Pons (tissue), 1 donor: ENCODE data around the gene PRR30.
"Not testable (repeated sequence)": the region's sequence is repeated elsewhere in the genome, so short reads cannot be mapped to it uniquely, and the experiment has no call there.

Experiments used
- DNase-seq: peaks from one replicate; pipeline ENCODE4 v3.0.0-alpha.2; 2016; ENCODE audit warnings: low spot score

Gene PRR30

GRCh38 chr2:27128668-27129571 lies 10.3 kb downstream of the PRR30 start:
- no peak for DNase-seq

- no peak for DNase-seq
Observed at GRCh38 chr2:27127883-27128667, 11.1 kb downstream of the PRR30 start.

GRCh38 chr2:27126252-27126710 lies 12.9 kb downstream of the PRR30 start:
- no peak for DNase-seq

- no peak for DNase-seq
Observed at GRCh38 chr2:27125104-27125503, 14.1 kb downstream of the PRR30 start.

GRCh38 chr2:27123302-27124150 lies 15.7 kb downstream of the PRR30 start, which contains the start of gene ABHD1:
Gene ABHD1 (plus strand): TSS chr2:27123815. CDS start chr2:27123949, 134 bp downstream.
- peak; percentile 60 for DNase-seq

GRCh38 chr2:27122791-27123190 lies 16.4 kb downstream of the PRR30 start:
- DNase-seq, result no peak

- DNase-seq, result no peak
Observed at GRCh38 chr2:27121906-27122305, 17.3 kb downstream of the PRR30 start.

GRCh38 chr2:27119330-27119670 lies 19.9 kb downstream of the PRR30 start:
- DNase-seq, result not testable (repeated sequence)

GRCh38 chr2:27118525-27119329 lies 20.5 kb downstream of the PRR30 start, which contains the start of gene CGREF1:
Gene CGREF1 (minus strand): TSS chr2:27119128. CDS start chr2:27104366, 14,762 bp downstream.
- DNase-seq, result no peak

GRCh38 chr2:27117995-27118524 lies 21.1 kb downstream of the PRR30 start:
- no peak for DNase-seq

- DNase-seq, result no peak
Observed at GRCh38 chr2:27115519-27115918, 23.7 kb downstream of the PRR30 start.

- not testable (repeated sequence) for DNase-seq
Observed at GRCh38 chr2:27111392-27112078, 27.7 kb downstream of the PRR30 start.

- not testable (repeated sequence) for DNase-seq
Observed at GRCh38 chr2:27110603-27111352, 28.4 kb downstream of the PRR30 start.

GRCh38 chr2:27109083-27109482 lies 30.1 kb downstream of the PRR30 start:
- DNase-seq, result no peak

GRCh38 chr2:27108221-27108620 lies 31.0 kb downstream of the PRR30 start:
- DNase-seq, result no peak

GRCh38 chr2:27105981-27106380 lies 33.2 kb downstream of the PRR30 start:
- DNase-seq, result no peak

- DNase-seq, result no peak
Observed at GRCh38 chr2:27102329-27102728, 36.9 kb downstream of the PRR30 start.

GRCh38 chr2:27100036-27100435 lies 39.2 kb downstream of the PRR30 start:
- no peak for DNase-seq

GRCh38 chr2:27099334-27099955 lies 39.8 kb downstream of the PRR30 start:
- no peak for DNase-seq
